Endothelial cell of umbilical vein (primary cell): ENCODE results near the gene PCGF5. TPM values are rescaled to one million over a fixed set of nuclear protein-coding genes. Genes with fewer than 3 reads are reported as not detected.

Experiments
- BruUV-seq: library from RNA; stranded (reverse); fragments of 400-500 nt; replicated peaks from 2 replicates; lab custom pipeline; 2021; lab: Mats Ljungman, UMichigan
- CTCF ChIA-PET: fragments of 300-600, 350-600 bp; sonication (Branson Sonifier 250); formaldehyde crosslinking; loops from one replicate; lab custom pipeline; 2021; ENCODE audit warnings: antibody characterized with exemption, inconsistent platforms; lab: Charles Lee
- POLR2A ChIA-PET: fragments of 300-600, 350-600 bp; sonication (Branson Sonifier 250); formaldehyde crosslinking; loops from one replicate; lab custom pipeline; 2021; ENCODE audit warnings: antibody characterized with exemption, inconsistent platforms; lab: Charles Lee
- DNase-seq: peaks from one replicate; pipeline ENCODE4 v3.0.0-alpha.2; 2011; ENCODE audit warnings: low read depth, low spot score
- FAIRE-seq: peaks from 2 replicates; lab custom pipeline; 2011; peaks lifted over from hg19 to GRCh38; lab: Jason Lieb, UNC
- H2AFZ ChIP-seq: 2 replicates; pipeline ENCODE4 v1.6.0; 2012; ENCODE audit warnings: low read depth, low read length, control low read depth, inconsistent platforms
- H3K27ac ChIP-seq: 2 replicates; pipeline ENCODE4 v1.5.1; 2011; ENCODE audit warnings: low read depth, mild to moderate bottlenecking, control low read depth, low read length, moderate library complexity; ENCODE audit not compliant: insufficient read depth
- H3K27me3 ChIP-seq, 2 experiments: 2 replicates each; pipeline versions ENCODE4 v1.6.0 to v1.6.1; 2011; ENCODE audit warnings: low read length in 2 of 2, mixed read lengths in 1 of 2; ENCODE audit not compliant: control insufficient read depth in 2 of 2, insufficient read depth in 2 of 2
- H3K36me3 ChIP-seq, 2 experiments: 2 replicates in 1 of 2; 3 replicates in 1 of 2; pipeline ENCODE4 v1.5.1; 2011; ENCODE audit warnings: low read length in 2 of 2, mild to moderate bottlenecking in 1 of 2, moderate library complexity in 1 of 2; ENCODE audit not compliant: control insufficient read depth in 2 of 2, insufficient read depth in 2 of 2; ENCODE audit errors: extremely low read depth in 1 of 2
- H3K4me1 ChIP-seq: 3 replicates; pipeline ENCODE4 v1.5.1; 2011; ENCODE audit warnings: mild to moderate bottlenecking, low read length; ENCODE audit not compliant: control insufficient read depth, insufficient read depth; ENCODE audit errors: extremely low read depth
- H3K4me2 ChIP-seq: 2 replicates; pipeline ENCODE4 v1.6.1; 2011; ENCODE audit warnings: low read length, control low read depth, mixed read lengths; ENCODE audit not compliant: insufficient read depth
- H3K4me3 ChIP-seq, 3 experiments: fragments of 200-600 bp in 1 of 3; sonication (generic), shearing (Covaris generic) in 1 of 3; replicated peaks in 1 of 3; 2 replicates each; pipeline ENCODE4 v1.5.1; 2011 to 2016; ENCODE audit warnings: control low read depth in 3 of 3, low read length in 3 of 3, mild to moderate bottlenecking in 2 of 3, inconsistent platforms in 1 of 3, low read depth in 1 of 3, moderate library complexity in 1 of 3; ENCODE audit not compliant: insufficient read depth in 1 of 3
- H3K79me2 ChIP-seq: 2 replicates; pipeline ENCODE4 v1.6.0; 2012; ENCODE audit warnings: low read length, inconsistent platforms; ENCODE audit not compliant: control insufficient read depth, insufficient read depth
- H3K9ac ChIP-seq: replicated peaks from 2 replicates; pipeline ENCODE3; 2011; ENCODE audit warnings: low read length, control low read depth; ENCODE audit not compliant: insufficient read depth; ENCODE audit errors: extremely low read depth
- H3K9me1 ChIP-seq: replicated peaks from 3 replicates; pipeline ENCODE4 v1.6.0; 2011; ENCODE audit warnings: mild to moderate bottlenecking, low read length; ENCODE audit not compliant: control insufficient read depth, insufficient read depth; ENCODE audit errors: extremely low read depth
- H3K9me3 ChIP-seq: replicated peaks from 2 replicates; pipeline ENCODE4 v1.5.1; 2012; ENCODE audit warnings: low read length, inconsistent platforms; ENCODE audit not compliant: control insufficient read depth, insufficient read depth
- H4K20me1 ChIP-seq: replicated peaks from 2 replicates; pipeline ENCODE3; 2011; ENCODE audit warnings: mild to moderate bottlenecking, low read length; ENCODE audit not compliant: control insufficient read depth, insufficient read depth; ENCODE audit errors: extremely low read depth
- EZH2 ChIP-seq: IDR thresholded peaks from 2 replicates; pipeline ENCODE4 v1.6.1; 2012; ENCODE audit warnings: borderline replicate concordance, low read depth, mild to moderate bottlenecking, moderate library complexity, low read length, inconsistent platforms; ENCODE audit not compliant: severe bottlenecking
- FOS ChIP-seq: IDR thresholded peaks from 2 replicates; pipeline ENCODE4 v1.6.1; 2011; ENCODE audit warnings: mild to moderate bottlenecking, low read length, moderate library complexity, borderline replicate concordance; ENCODE audit not compliant: insufficient read depth
- GATA2 ChIP-seq: IDR thresholded peaks from 2 replicates; pipeline ENCODE4 v1.7.0; 2011; ENCODE audit warnings: low read depth, mild to moderate bottlenecking, moderate library complexity, mixed read lengths, low read length; ENCODE audit not compliant: insufficient read length, insufficient read depth
- JUN ChIP-seq: IDR thresholded peaks from 2 replicates; pipeline ENCODE4 v1.6.1; 2011; ENCODE audit warnings: borderline replicate concordance, low read depth; ENCODE audit not compliant: insufficient read length, insufficient read depth
- MAX ChIP-seq: IDR thresholded peaks from 2 replicates; pipeline ENCODE4 v1.6.1; 2011; ENCODE audit not compliant: insufficient read depth, insufficient read length
- MYC ChIP-seq: IDR thresholded peaks from one replicate; pipeline ENCODE4 v1.6.1; 2011; ENCODE audit warnings: mild to moderate bottlenecking, low read depth, low read length
- POLR2A ChIP-seq: IDR thresholded peaks from 2 replicates; pipeline ENCODE4 v1.6.1; 2012; ENCODE audit warnings: low read depth, mild to moderate bottlenecking, control low read depth, low read length
- POLR2AphosphoS5 ChIP-seq: IDR thresholded peaks from 2 replicates; pipeline ENCODE4 v1.6.1; 2012; ENCODE audit warnings: low read depth, mild to moderate bottlenecking, control low read depth, low read length, moderate library complexity; ENCODE audit not compliant: insufficient read depth
- dilution Hi-C: fragments of 300-500 bp; cut with MboI; formaldehyde crosslinking; loops from one replicate; pipeline ENCODE4 v1.15.0; 2019; ENCODE audit warnings: low sequenced_read_pairs; ENCODE audit not compliant: extremely low pct_ligation_motif_present
- intact Hi-C: fragments of 100-400 bp; cut with micrococcal nuclease; formaldehyde crosslinking; loops from one replicate; pipeline ENCODE4 v1.10.0; 2022
- polyA plus RNA-seq, 4 experiments: library from polyadenylated mRNA; depleted of rRNA in 3 of 4; stranded (reverse) in 3 of 4; unstranded in 1 of 4; fragments of >200 nt; gene quantifications; 2 replicates each; pipeline versions ENCODE4 v1.2.1 to v1.2.3, GENCODE V29; 2011 to 2012; ENCODE audit warnings: missing spikeins in 1 of 4
- total RNA-seq: library from RNA; stranded (reverse); gene quantifications from 2 replicates; pipeline ENCODE4 v1.2.3, GENCODE V29; 2021
- TF ChIP-seq, protein P1 (sequence below), 2 donors: IDR thresholded peaks; 1 replicate in 1 of 2; 2 replicates in 1 of 2; pipeline ENCODE4 v1.5.1; 2011; ENCODE audit warnings: low read length in 2 of 2, mild to moderate bottlenecking in 2 of 2, moderate library complexity in 2 of 2, control low read depth in 1 of 2, inconsistent platforms in 1 of 2, low read depth in 1 of 2; ENCODE audit not compliant: insufficient read depth in 1 of 2; ENCODE audit errors: extremely low read depth in 1 of 2

The PCGF5 gene
- total and polyA plus RNA-seq, 2 donors (not counting 3 experiments of a cell fraction or from before 2014, with no cell fraction given) = 25.0 to 29.8 TPM

DNA sequence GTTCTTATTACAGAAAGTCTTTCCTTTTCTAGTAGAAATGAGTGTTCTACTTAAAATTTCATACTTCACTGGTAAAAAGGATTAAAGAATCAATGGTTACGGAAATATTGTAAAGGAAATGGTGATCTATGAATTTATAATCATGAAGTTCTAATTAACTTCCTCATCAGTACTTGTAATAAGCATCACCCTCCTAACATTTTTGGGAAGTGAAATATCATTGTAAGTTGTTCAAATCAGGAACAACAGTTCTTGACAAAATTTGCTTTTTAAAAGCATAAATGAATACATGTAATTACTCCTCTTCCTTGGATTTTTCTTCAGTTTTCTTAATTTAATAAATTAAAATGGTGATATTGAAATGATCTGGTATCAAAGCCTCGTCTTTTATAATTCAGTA is 5.6 kb upstream of the PCGF5 start:
- Histone ChIP-seq H3K4me1 (no peaks in the 10 kb centered on the region), H3K27ac (no peak overlapping the region), H3K79me2 (no peaks in the 10 kb centered on the region), H4K20me1 (no peaks in the 10 kb centered on the region), H3K4me3 (no peak overlapping the region), H3K9me3 (no peaks in the 10 kb centered on the region), H3K9ac (no peak overlapping the region), H3K9me1 (no peaks in the 10 kb centered on the region), H3K36me3 (no peaks in the 10 kb centered on the region), H2AFZ (no peak overlapping the region), H3K27me3 (no peaks in the 10 kb centered on the region), H3K4me2 (no peak overlapping the region)
- BruUV-seq = no TSS peak
- intact Hi-C loops (no loop called here), dilution Hi-C loops (no loop called here)
- TF ChIP-seq JUN (no peak), MAX (no peak), GATA2 (no peak), POLR2AphosphoS5 (no peak), MYC (no peak), FOS (no peak), POLR2A (no peak), EZH2 (no peak)
- TF ChIP-seq, protein P1, sequence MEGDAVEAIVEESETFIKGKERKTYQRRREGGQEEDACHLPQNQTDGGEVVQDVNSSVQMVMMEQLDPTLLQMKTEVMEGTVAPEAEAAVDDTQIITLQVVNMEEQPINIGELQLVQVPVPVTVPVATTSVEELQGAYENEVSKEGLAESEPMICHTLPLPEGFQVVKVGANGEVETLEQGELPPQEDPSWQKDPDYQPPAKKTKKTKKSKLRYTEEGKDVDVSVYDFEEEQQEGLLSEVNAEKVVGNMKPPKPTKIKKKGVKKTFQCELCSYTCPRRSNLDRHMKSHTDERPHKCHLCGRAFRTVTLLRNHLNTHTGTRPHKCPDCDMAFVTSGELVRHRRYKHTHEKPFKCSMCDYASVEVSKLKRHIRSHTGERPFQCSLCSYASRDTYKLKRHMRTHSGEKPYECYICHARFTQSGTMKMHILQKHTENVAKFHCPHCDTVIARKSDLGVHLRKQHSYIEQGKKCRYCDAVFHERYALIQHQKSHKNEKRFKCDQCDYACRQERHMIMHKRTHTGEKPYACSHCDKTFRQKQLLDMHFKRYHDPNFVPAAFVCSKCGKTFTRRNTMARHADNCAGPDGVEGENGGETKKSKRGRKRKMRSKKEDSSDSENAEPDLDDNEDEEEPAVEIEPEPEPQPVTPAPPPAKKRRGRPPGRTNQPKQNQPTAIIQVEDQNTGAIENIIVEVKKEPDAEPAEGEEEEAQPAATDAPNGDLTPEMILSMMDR (IDR thresholded peaks at IDR 0.05; ENCODE audit: extremely low read depth in 1 of 2, insufficient read depth in 1 of 2, low read depth in 1 of 2, low read length in 2 of 2) = no peak
- FAIRE-seq (no peak), DNase-seq (no peak)
- POLR2A ChIA-PET = no interaction called here
- CTCF ChIA-PET = interaction anchor here (1.1 kb wide), 1 partner anchor 35 kb away, joined by 3 read pairs; no protein-coding TSS in a partner anchor
